ENCODE measurements around the gene CPEB3.

- TF ChIP-seq EZH2 (IDR thresholded peaks at IDR 0.05; ENCODE audit: borderline replicate concordance, low read length) = no peak
- no peak for TF ChIP-seq CTCF (IDR thresholded peaks at IDR 0.05; ENCODE audit: low read length)
Observed at GRCh38 chr10:92064506-92064905, 226.4 kb downstream of the CPEB3 start.
